NCI-H460 (cell line): Measurements from ENCODE around the gene PRMT1. TPM values are rescaled to one million over a fixed set of nuclear protein-coding genes. Genes with fewer than 3 reads are reported as not detected.
"Not testable (repeated sequence)": the region's sequence is repeated elsewhere in the genome, so short reads cannot be mapped to it uniquely, and the experiment has no call there.

Experiments
- DNase-seq: peaks from one replicate; pipeline ENCODE4 v3.0.0-alpha.2; 2016; ENCODE audit warnings: low read depth; ENCODE audit errors: extremely low read depth
- polyA plus RNA-seq: library from polyadenylated mRNA; depleted of rRNA; stranded (reverse); fragments of >200 nt; gene quantifications from 2 replicates; pipeline ENCODE4 v1.2.3, GENCODE V29; 2014; cell fraction: nucleus; rRNA removed
- total RNA-seq: library from RNA; depleted of rRNA; stranded (reverse); fragments of >200 nt; shearing (Covaris generic); gene quantifications from 2 replicates; pipeline ENCODE4 v1.2.3, GENCODE V29; 2014; rRNA removed

Gene PRMT1
- total RNA-seq, result 228 and 254 TPM in 2 replicates
- 447 and 497 TPM in 2 replicates for polyA plus RNA-seq

DNA sequence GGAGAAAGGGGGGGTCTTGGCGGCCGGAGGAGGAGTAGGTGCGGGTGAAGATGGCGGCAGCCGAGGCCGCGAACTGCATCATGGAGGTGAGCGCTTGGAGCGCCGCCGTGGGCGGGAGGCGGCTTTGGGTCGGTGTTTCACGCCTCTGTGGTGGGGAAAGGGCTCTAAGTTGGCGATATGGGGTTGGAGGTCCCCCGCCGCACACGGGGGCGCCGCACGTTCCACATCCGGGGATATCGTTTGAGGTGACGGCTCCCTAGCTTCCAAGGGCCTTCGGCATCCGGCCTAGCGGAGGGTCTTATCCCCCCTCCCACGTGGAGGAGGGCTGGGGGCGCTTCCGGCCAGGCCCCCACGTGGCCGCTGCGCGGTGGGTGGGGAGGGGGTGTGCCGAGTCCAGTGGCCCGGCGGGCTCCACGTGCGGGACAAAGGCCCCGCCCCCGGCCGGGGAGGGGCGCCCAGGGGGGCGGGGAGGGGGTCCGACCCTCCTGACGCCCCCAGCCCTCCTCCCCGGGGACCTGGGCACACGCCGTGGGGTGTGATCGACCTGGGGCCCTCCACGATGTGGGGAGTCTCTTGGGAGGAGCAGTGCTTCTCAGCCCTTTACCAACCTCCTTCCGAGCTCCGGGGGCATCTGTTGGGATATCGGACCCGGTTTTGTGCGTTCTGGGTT lies at the start of gene PRMT1:
Gene PRMT1, plus strand, starts transcription at position 41 of the 670 bp plus-strand sequence. Its CDS starts 10 bp downstream, at position 51.
- no peak for DNase-seq

DNA sequence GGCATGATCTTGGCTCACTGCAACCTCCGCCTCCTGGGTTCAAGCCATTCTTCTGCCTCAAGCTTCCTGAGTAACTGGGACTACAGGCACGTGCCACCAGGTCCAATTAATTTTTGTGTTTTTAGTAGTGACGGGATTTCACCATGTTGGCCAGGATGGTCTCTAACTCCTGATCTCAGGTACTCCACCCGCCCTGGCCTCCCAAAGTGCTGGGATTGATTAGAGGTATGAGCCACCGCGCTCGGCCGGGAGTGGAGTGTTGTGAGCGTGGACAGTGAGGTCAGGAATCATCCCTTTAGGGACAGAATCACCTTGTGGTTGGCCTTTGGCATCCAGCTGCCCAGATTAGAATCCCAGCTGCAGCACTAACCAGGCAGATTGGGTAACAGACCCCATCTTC lies 47.4 kb upstream of the PRMT1 start:
- DNase-seq, result no peak

DNA sequence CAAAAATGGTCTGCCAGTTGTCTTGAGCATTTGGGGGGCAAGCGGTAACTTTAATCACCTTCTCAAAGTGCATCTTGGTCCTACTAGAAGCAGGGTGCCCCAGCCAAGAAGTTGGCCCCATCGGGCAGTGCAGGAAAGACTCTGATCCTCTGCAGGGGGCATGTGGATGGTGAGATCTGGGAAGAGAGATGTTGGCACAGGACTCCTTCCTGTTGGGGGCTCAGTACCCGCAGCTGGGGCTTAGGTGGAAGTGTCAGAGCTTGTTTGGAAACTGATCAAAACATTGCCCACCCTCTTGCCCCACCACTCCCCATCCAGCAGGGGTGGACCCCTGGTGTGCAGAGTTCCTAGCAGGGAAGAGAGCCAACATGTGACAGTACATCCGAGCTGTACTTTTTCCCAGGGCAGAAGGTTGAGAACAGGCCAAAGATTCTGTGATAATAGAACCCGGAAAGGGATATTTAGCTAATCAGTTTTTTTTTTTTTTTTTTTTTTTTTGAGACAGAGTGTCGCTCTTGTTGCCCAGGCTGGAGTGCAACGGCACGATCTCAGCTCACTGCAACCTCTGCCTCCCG lies 46.0 kb upstream of the PRMT1 start:
- DNase-seq, result no peak

- no peak for DNase-seq
Observed at GRCh38 chr19:49631610-49632192, 45.4 kb upstream of the PRMT1 start.

DNA sequence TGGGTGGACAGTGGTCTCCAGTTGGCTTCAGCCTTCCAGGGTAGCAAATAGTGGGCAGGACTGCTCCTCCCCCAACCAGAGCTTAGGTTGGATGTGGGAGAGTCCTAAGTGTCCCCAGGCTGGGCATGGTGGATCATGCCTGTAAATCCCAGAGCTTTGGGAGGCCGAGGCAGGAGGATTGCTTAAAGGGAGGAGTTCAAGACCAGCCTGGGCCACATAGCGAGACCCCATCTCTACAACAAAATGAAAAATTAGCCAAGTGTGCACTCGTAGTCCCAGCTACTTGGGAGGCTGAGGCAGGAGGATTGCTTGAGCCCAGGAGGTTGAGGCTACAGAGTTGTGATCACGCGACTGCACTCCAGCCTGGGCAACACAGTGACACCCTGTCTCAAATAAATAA lies 44.5 kb upstream of the PRMT1 start:
- no peak for DNase-seq

- DNase-seq, result not testable (repeated sequence)
Observed at GRCh38 chr19:49633273-49633672, 43.8 kb upstream of the PRMT1 start.

DNA sequence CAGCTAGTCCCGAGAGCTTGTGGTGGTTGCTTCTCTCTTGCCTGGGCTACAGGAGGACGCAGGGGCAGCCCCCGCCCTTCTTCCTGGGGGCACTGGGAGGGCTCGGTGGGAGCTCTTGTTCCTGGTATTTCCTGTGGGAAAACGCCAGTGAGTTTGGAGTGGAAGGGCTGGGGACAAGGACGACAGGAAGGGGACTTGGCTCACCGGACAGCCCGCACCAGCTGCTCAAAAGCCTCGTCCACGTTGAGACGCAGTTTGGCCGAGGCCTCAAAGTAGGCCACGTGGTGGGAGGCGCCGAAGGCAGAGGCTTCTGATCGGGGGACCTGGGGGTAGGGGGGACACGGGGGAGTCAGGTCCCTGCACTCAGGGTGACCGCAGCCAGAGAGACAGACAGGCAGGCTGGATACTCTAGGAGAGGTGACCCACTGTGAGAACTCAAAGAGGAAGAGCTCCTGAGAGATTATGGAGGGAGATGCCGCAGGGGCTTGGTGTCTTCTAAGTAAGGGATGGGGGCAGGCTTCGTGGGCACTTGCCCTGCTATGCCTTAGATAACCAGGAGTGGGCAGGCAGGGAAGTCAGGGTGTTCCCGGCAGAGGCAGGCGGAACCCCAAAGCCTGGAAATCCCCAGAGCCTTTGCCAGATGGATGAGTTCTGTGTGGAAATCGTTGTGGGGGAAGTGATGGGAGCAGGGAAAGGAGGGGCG lies 41.4 kb upstream of the PRMT1 start:
- DNase-seq, result no peak

GRCh38 chr19:49636233-49636932 lies 40.7 kb upstream of the PRMT1 start:
- no peak for DNase-seq

DNA sequence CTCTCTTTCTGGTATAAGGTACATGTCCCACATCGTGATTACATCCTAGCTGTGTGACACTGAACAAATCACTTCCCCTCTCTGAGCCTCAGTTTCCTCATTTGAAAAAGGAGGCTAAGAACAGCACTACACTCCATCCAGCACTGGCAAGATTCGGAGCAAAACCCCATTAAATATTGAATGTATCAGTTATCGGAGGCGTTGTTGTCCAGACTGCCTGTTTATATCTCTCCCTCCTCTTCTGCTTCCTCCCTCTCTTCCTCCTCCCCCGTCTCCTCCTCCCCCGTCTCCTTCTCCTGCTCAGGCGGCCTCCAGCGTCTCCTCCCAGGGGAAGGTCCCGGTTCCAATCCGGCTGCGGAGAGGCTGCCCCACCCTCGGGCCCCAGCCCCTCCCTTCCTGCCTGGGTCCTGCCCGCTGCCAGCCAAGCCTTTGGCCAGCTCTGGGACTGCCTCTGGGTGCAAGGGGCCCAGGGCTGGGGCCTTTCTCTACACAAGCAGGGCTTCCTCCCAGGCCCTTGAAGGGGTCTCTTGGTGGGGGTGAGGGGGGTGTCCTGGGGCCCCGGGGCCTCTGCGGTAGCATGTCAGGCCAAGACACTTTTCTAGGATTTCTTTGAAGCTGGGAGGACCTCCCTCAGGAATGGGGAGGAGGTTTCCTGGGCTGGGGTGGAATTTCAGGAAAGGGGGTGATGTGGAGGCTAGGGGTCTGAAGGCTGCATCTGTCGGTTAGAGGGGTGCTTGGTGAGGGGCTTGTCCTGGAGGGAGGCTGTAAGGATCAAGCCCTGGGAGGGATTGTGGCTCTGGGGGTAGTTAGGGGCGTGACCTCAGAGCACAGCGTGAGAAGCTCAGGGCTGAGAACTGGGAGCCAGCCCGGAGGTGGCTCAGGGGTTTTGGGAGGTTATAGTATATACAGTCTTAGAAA lies 39.0 kb upstream of the PRMT1 start:
- peak; percentile 77 for DNase-seq

- no peak for DNase-seq
Observed at GRCh38 chr19:49639401-49640112, 37.5 kb upstream of the PRMT1 start.

- peak; percentile 98 for DNase-seq
Observed at GRCh38 chr19:49640113-49640898, 36.8 kb upstream of the PRMT1 start, which contains the start of gene RRAS. Gene RRAS, minus strand, starts transcription at chr19:49640143. Its CDS starts 45 bp downstream, at chr19:49640098.

DNA sequence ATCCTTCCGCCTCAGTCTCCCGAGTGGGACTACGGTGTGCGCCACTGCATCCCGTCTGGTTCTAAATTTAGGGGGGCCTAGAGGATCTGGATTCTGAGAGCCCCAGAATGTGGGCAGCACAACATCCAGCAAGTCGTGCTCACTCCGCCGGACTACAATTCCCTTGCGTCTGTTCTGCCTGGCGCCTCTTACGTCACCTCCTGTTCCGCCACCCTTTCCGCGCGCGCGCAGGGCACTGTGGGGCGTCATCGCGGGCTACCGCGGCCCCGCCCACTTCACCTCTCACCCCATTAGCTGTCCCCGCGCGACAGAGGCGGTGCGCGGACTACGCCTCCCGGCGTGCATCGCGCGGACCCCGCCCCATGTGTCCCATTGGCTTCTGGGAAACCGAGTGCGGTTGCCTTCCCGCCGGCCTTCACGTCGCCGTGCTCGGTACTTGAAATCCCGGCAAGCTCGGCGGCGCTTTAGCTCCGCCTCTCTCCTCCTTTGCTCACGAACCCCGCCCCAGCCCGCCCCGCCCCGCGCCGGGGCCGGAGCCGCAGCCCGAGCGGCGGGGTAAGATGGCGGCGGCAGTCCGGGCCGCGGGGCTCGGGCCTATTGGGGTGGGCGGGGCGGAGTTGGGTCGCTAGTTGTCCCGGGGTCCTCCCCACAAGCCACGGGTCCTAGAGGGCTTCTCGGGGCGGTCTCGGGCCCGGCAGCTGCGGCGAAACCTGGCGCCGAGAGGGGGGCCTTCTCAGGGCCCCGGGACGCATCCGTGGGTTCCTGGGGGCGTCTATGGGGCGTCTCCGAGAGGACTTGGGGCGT lies 35.2 kb upstream of the PRMT1 start, which contains the start of gene SCAF1:
Gene SCAF1, plus strand, starts transcription at position 522 of the 804 bp plus-strand sequence. CDS start 2,818 bp downstream, outside the sequence.
- DNase-seq, result peak; percentile 97

DNA sequence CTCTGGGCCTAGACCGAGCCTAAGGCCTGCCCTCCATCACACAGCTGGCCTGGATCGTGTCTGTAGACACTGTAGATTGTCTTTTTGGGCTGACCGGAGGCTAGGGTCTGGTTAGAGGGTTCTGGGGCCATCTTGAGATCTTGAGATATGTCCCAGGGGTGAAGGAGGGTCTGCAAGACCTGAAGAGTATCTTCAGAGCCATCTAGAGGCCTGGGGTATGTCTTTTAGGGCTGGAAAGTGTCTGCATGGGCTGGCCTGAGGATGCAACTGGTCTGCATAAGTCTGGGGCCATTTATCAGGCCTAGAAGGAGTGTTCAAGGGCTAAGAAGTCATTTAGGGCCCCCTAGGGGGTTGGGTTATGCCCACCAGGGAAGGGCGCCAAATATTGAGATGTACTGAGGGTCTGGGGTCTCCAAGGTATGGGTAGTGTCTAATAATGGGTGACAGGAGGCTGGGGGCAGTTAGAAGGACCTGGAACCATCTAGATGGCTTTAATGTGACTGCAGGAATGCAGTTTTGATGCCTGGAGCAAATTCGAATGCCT lies 34.5 kb upstream of the PRMT1 start:
- DNase-seq, result no peak

DNA sequence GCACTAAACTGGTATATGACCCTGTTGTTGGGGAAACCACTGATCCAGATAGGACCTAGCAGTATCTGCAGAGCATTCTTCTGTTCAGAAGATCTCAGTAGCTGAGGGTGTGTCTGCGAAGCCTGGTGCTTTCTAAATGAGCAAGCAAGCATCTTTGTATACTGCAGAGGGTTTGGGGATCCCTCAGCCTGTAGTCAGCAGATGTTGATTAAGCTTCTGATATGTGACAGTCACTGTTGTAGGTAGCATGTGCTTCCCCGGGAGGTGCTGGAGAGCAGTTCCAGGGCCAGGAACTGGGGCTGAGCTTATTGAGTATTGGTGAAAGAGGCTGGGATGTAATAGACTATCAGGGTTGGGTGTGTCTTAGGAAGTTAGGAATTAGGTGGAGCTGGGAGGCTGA lies 33.6 kb upstream of the PRMT1 start:
- no peak for DNase-seq

GRCh38 chr19:49645592-49645991 lies 31.5 kb upstream of the PRMT1 start:
- DNase-seq, result no peak

DNA sequence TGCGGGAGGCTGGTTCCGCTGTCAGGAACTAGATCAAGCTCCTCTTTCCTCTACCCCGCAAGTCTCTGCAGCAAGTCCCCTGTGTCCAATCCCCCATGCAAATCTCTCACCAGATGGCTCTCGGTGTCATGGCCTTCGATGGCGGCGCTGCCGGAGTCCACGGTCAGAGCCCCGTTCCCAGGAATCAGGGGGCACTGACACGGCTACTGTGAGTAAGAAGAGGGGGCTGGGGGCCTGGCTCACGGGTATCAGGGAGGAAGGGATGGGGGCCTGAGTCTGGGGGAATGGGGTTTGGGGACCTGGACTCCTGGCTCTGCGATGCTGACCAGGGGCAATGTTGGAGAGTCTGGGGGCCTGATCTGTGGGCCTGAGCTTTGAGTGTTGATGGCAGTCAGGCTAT lies 31.1 kb upstream of the PRMT1 start:
- DNase-seq, result no peak

DNA sequence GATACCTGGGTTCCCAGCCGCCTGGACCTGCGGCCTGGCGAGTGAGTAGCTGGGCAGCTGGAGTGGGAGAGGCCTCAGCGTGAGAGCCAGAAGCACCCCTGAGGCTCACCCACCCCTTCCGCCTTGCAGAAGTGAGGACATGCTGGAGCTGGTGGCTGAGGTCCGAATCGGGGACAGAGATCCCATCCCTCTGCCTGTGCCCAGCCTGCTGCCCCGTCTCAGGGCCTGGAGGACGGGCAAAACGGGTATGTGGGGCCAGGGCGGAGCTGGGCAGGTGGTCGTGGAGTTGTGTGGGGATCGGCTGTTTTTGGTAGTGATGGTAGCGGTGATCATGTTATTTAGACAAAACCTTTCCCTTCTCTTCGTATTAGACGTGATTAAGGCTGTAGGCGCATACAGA lies 30.5 kb upstream of the PRMT1 start:
- no peak for DNase-seq
